Astrocyte (in vitro differentiated cells and primary cell): ENCODE measurements around the gene RRP1. TPM values are rescaled to one million over a fixed set of nuclear protein-coding genes. Genes with fewer than 3 reads are reported as not detected.

Source experiments
- DNase-seq: peaks from one replicate; pipeline ENCODE4 v3.0.0-alpha.2; 2010; ENCODE audit warnings: low read depth
- FAIRE-seq: peaks from 2 replicates; lab custom pipeline; 2011; peaks lifted over from hg19 to GRCh38; lab: Jason Lieb, UNC
- H2AFZ ChIP-seq: 2 replicates; pipeline ENCODE4 v1.6.0; 2012; ENCODE audit warnings: low read depth, low read length, inconsistent platforms
- H3K27ac ChIP-seq: 2 replicates; pipeline ENCODE4 v1.5.1; 2011; ENCODE audit warnings: low read depth, low read length, inconsistent platforms
- H3K27me3 ChIP-seq: 2 replicates; pipeline ENCODE4 v1.6.0; 2011; ENCODE audit warnings: low read length, inconsistent platforms; ENCODE audit not compliant: insufficient read depth
- H3K36me3 ChIP-seq: 2 replicates; pipeline ENCODE4 v1.5.1; 2011; ENCODE audit warnings: low read length, inconsistent platforms; ENCODE audit not compliant: insufficient read depth
- H3K4me1 ChIP-seq: 2 replicates; pipeline ENCODE4 v1.5.1; 2011; ENCODE audit warnings: low read length, inconsistent platforms; ENCODE audit not compliant: insufficient read depth
- H3K4me2 ChIP-seq: 2 replicates; pipeline ENCODE4 v1.6.0; 2012; ENCODE audit warnings: low read length, inconsistent platforms
- H3K4me3 ChIP-seq: 2 replicates; pipeline ENCODE4 v1.5.1; 2011; ENCODE audit warnings: low read depth, mild to moderate bottlenecking, low read length, inconsistent platforms; ENCODE audit not compliant: insufficient read depth
- H3K79me2 ChIP-seq: 2 replicates; pipeline ENCODE4 v1.6.0; 2012; ENCODE audit warnings: mild to moderate bottlenecking, low read length, inconsistent platforms; ENCODE audit not compliant: insufficient read depth
- H3K9ac ChIP-seq: 2 replicates; pipeline ENCODE4 v1.6.0; 2012; ENCODE audit warnings: mild to moderate bottlenecking, low read length, inconsistent platforms
- H3K9me3 ChIP-seq: 2 replicates; pipeline ENCODE4 v1.5.1; 2012; ENCODE audit warnings: low read depth, mild to moderate bottlenecking, low read length, inconsistent platforms; ENCODE audit not compliant: insufficient read depth
- H4K20me1 ChIP-seq: 2 replicates; pipeline ENCODE4 v1.6.0; 2012; ENCODE audit warnings: low read length, inconsistent platforms; ENCODE audit not compliant: insufficient read depth
- H3K27ac Mint-ChIP-seq: one replicate; pipeline ENCODE4 v1.8.0; 2021; ENCODE audit warnings: mild to moderate bottlenecking, mixed read lengths; ENCODE audit not compliant: unreplicated experiment
- H3K27me3 Mint-ChIP-seq: one replicate; pipeline ENCODE4 v1.8.0; 2021; ENCODE audit warnings: low read depth, mixed read lengths; ENCODE audit not compliant: unreplicated experiment
- H3K36me3 Mint-ChIP-seq: one replicate; pipeline ENCODE4 v1.8.0; 2021; ENCODE audit warnings: low read depth, mixed read lengths; ENCODE audit not compliant: unreplicated experiment
- H3K4me1 Mint-ChIP-seq: one replicate; pipeline ENCODE4 v1.8.0; 2021; ENCODE audit warnings: low read depth, mixed read lengths; ENCODE audit not compliant: unreplicated experiment
- H3K4me3 Mint-ChIP-seq: one replicate; pipeline ENCODE4 v1.8.0; 2021; ENCODE audit warnings: mild to moderate bottlenecking, moderate library complexity, mixed read lengths; ENCODE audit not compliant: unreplicated experiment
- H3K9me3 Mint-ChIP-seq: one replicate; pipeline ENCODE4 v1.8.0; 2021; ENCODE audit warnings: mild to moderate bottlenecking, mixed read lengths; ENCODE audit not compliant: unreplicated experiment
- CTCF ChIP-seq: IDR thresholded peaks from 2 replicates; pipeline ENCODE4 v1.5.1; 2011; ENCODE audit warnings: low read depth, mild to moderate bottlenecking, inconsistent platforms, low read length, moderate library complexity; ENCODE audit not compliant: insufficient read depth
- EZH2 ChIP-seq: IDR thresholded peaks from 2 replicates; pipeline ENCODE4 v1.6.1; 2012; ENCODE audit warnings: mild to moderate bottlenecking, low read length, inconsistent platforms; ENCODE audit not compliant: insufficient read depth
- total RNA-seq: library from RNA; stranded (reverse); gene quantifications from 2 replicates; pipeline ENCODE4 v1.2.1, GENCODE V29; 2021

RRP1 gene
- total RNA-seq, 1 donor from 2014 or later = 24.9 TPM

- no peaks in the 10 kb centered on the region for H3K79me2 ChIP-seq
- Mint-ChIP-seq H3K4me1 (no peaks in the 10 kb centered on the region), H3K27ac (no peak overlapping the region), H3K9me3 (no peaks in the 10 kb centered on the region), H3K36me3 (peaks cover 29% of the 10 kb centered on the region), H3K27me3 (no peaks in the 10 kb centered on the region), H3K4me3 (no peak overlapping the region)
- TF ChIP-seq EZH2 = no peak
- TF ChIP-seq CTCF = no peak
- no peak overlapping the region for H3K9ac ChIP-seq
- peaks cover 15% of the 10 kb centered on the region for H3K36me3 ChIP-seq
- peaks cover 41% of the 10 kb centered on the region for H4K20me1 ChIP-seq
- H2AFZ ChIP-seq = no peak overlapping the region
- no peak overlapping the region for H3K4me2 ChIP-seq
- FAIRE-seq = no peak
- no peak overlapping the region for H3K27ac ChIP-seq
- H3K27me3 ChIP-seq = no peaks in the 10 kb centered on the region
- H3K9me3 ChIP-seq = no peaks in the 10 kb centered on the region
- H3K4me1 ChIP-seq = no peaks in the 10 kb centered on the region
- no peak for DNase-seq
- no peak overlapping the region for H3K4me3 ChIP-seq
Observed at GRCh38 chr21:43744725-43745124, 44.7 kb upstream of the RRP1 start.

- Histone ChIP-seq H3K4me2 (no peak overlapping the region), H4K20me1 (peaks cover 38% of the 10 kb centered on the region), H3K4me1 (no peaks in the 10 kb centered on the region), H3K36me3 (peaks cover 15% of the 10 kb centered on the region), H3K27me3 (no peaks in the 10 kb centered on the region), H3K9me3 (no peaks in the 10 kb centered on the region), H3K27ac (no peak overlapping the region), H3K4me3 (no peak overlapping the region), H3K79me2 (no peaks in the 10 kb centered on the region), H2AFZ (no peak overlapping the region), H3K9ac (no peak overlapping the region)
- no peaks in the 10 kb centered on the region for H3K27me3 Mint-ChIP-seq
- H3K4me1 Mint-ChIP-seq = no peaks in the 10 kb centered on the region
- H3K4me3 Mint-ChIP-seq = no peak overlapping the region
- no peak for FAIRE-seq
- no peak for TF ChIP-seq CTCF
- TF ChIP-seq EZH2 = no peak
- no peak overlapping the region for H3K27ac Mint-ChIP-seq
- peaks cover 24% of the 10 kb centered on the region for H3K36me3 Mint-ChIP-seq
- no peaks in the 10 kb centered on the region for H3K9me3 Mint-ChIP-seq
- no peak for DNase-seq
Observed at GRCh38 chr21:43745772-43746517, 43.4 kb upstream of the RRP1 start.

- Mint-ChIP-seq H3K27me3 (no peaks in the 10 kb centered on the region), H3K4me3 (no peak overlapping the region), H3K36me3 (peaks cover 27% of the 10 kb centered on the region), H3K27ac (no peak overlapping the region), H3K4me1 (no peaks in the 10 kb centered on the region), H3K9me3 (no peaks in the 10 kb centered on the region)
- Histone ChIP-seq H3K27me3 (no peaks in the 10 kb centered on the region), H3K27ac (no peak overlapping the region), H3K79me2 (no peaks in the 10 kb centered on the region), H3K9me3 (no peaks in the 10 kb centered on the region), H3K4me2 (no peak overlapping the region), H4K20me1 (peaks cover 34% of the 10 kb centered on the region), H3K36me3 (peaks cover 19% of the 10 kb centered on the region), H3K4me3 (no peak overlapping the region), H2AFZ (no peak overlapping the region), H3K9ac (no peak overlapping the region), H3K4me1 (no peaks in the 10 kb centered on the region)
- no peak for DNase-seq
- TF ChIP-seq CTCF = no peak
- TF ChIP-seq EZH2 = no peak
- FAIRE-seq = no peak
Observed at GRCh38 chr21:43748622-43749021, 40.8 kb upstream of the RRP1 start.
